Activated T-cell treated with anti-CD3 and anti-CD28 coated beads for 48 hours (primary cell): ENCODE measurements around the gene ARHGAP26.

Source experiments
- DNase-seq: peaks from one replicate; pipeline ENCODE4 v3.0.0-alpha.2; 2020; ENCODE audit warnings: low read depth

ARHGAP26 gene

GRCh38 chr5:143247134-143247815, 477.1 kb downstream of the ARHGAP26 start:
- DNase-seq: no peak

GRCh38 chr5:143248391-143248790, 478.2 kb downstream of the ARHGAP26 start:
- DNase-seq: no peak

GRCh38 chr5:143248822-143249579, 478.8 kb downstream of the ARHGAP26 start:
- no peak for DNase-seq

- DNase-seq: no peak
Observed at GRCh38 chr5:143249851-143250250, 479.7 kb downstream of the ARHGAP26 start.

GRCh38 chr5:143251190-143251589, 481.0 kb downstream of the ARHGAP26 start:
- no peak for DNase-seq

GRCh38 chr5:143251946-143252345, 481.8 kb downstream of the ARHGAP26 start:
- DNase-seq: no peak

GRCh38 chr5:143254819-143255218, 484.6 kb downstream of the ARHGAP26 start:
- no peak for DNase-seq

- DNase-seq: no peak
Observed at GRCh38 chr5:143258559-143259253, 488.5 kb downstream of the ARHGAP26 start.

GRCh38 chr5:143259254-143259605, 489.1 kb downstream of the ARHGAP26 start:
- DNase-seq: no peak

GRCh38 chr5:143261748-143262392, 491.7 kb downstream of the ARHGAP26 start:
- DNase-seq: peak; percentile 20

GRCh38 chr5:143262393-143263174, 492.4 kb downstream of the ARHGAP26 start:
- no peak for DNase-seq

- DNase-seq: no peak
Observed at GRCh38 chr5:143263272-143263810, 493.2 kb downstream of the ARHGAP26 start.

- no peak for DNase-seq
Observed at GRCh38 chr5:143265995-143266394, 495.8 kb downstream of the ARHGAP26 start.

GRCh38 chr5:143267186-143267585, 497.0 kb downstream of the ARHGAP26 start:
- DNase-seq: no peak

- DNase-seq: no peak
Observed at GRCh38 chr5:143268388-143268787, 498.2 kb downstream of the ARHGAP26 start.

- DNase-seq: no peak
Observed at GRCh38 chr5:143271431-143271830, 501.3 kb downstream of the ARHGAP26 start.

GRCh38 chr5:143274952-143275351, 504.8 kb downstream of the ARHGAP26 start:
- DNase-seq: no peak

GRCh38 chr5:143275512-143276363, 505.6 kb downstream of the ARHGAP26 start:
- DNase-seq: no peak

GRCh38 chr5:143277536-143277935, 507.4 kb downstream of the ARHGAP26 start:
- no peak for DNase-seq
